SH-SY5Y (cell line): Measurements from ENCODE around the gene PKIG.

Source experiments
- GATA2 ChIP-seq: IDR thresholded peaks from 2 replicates; pipeline ENCODE4 v1.6.1; 2011; ENCODE audit warnings: mild to moderate bottlenecking, low read depth, low read length
- GATA3 ChIP-seq: IDR thresholded peaks from 2 replicates; pipeline ENCODE4 v1.6.1; 2011; ENCODE audit warnings: low read depth, mild to moderate bottlenecking, low read length, moderate library complexity

DNA sequence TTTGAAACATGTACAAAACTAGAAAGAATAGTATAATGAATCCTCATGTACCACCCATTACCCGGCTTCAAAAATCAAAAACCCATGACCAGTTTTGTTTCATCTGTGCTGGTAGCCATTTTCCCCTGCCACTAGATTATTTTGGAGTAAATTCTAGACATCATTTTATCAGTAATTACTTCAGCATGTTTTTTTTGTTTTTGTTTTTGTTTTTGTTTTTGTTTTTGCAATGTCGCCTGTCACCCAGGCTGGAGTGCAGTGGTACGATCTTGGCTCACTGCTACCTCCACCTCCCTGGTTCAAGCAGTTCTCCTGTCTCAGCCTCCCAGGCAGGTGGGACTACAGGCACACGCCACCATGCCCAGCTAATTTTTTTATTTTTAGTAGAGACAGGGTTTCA lies 8.0 kb upstream of the PKIG start:
- TF ChIP-seq GATA2 (no peak), GATA3 (no peak)
